ENCODE data around the gene DUSP8.

GRCh38 chr11:1536065-1536843 is 35.8 kb downstream of the DUSP8 start:
- TF ChIP-seq CTCF (IDR thresholded peaks at IDR 0.05; ENCODE audit: control extremely low read depth in 1 of 3, insufficient read depth in 1 of 3, low read depth in 1 of 3, low read length in 3 of 3) (no peak), CEBPB (IDR thresholded peaks at IDR 0.05; ENCODE audit: low read depth, low read length) (no peak), SP1 (IDR thresholded peaks at IDR 0.05; ENCODE audit: low read depth, low read length) (no peak), GABPA (IDR thresholded peaks at IDR 0.05; ENCODE audit: borderline replicate concordance, insufficient read depth, low read length) (no peak), MAX (IDR thresholded peaks at IDR 0.05) (no peak), ZNF274 (IDR thresholded peaks at IDR 0.05; ENCODE audit: borderline replicate concordance, extremely low read depth, low read length) (no peak), EZH2 (IDR thresholded peaks at IDR 0.05; ENCODE audit: low read depth, low read length, severe bottlenecking) (no peak), CREB1 (IDR thresholded peaks at IDR 0.05) (no peak), RXRA (IDR thresholded peaks at IDR 0.05; ENCODE audit: insufficient read depth, low read depth, low read length) (no peak), SIRT6 (IDR thresholded peaks at IDR 0.05; ENCODE audit: low read length) (no peak)
